ENCODE data around the gene PCDHA9.

- TF ChIP-seq CTCF (IDR thresholded peaks at IDR 0.05) (no peak), POLR2A (IDR thresholded peaks at IDR 0.05) (no peak)
Measured at GRCh38 chr5:140828362-140828737, 19.8 kb upstream of the PCDHA9 start.
